GM18508 (cell line): ENCODE data around the gene CXXC5.

Experiments
- ATAC-seq: cut with Tn5 transposase; IDR thresholded peaks from one replicate; pipeline ENCODE4 v1.9.1; 2021; ENCODE audit warnings: moderate number of reproducible peaks; ENCODE audit not compliant: insufficient read depth, unreplicated experiment

Gene CXXC5

GRCh38 chr5:139650689-139651042, 2.5 kb downstream of the CXXC5 start:
- ATAC-seq = no peak

- no peak for ATAC-seq
Measured at GRCh38 chr5:139651043-139651834, 3.1 kb downstream of the CXXC5 start.

GRCh38 chr5:139651853-139652787, 4.0 kb downstream of the CXXC5 start:
- ATAC-seq = peak; percentile 29

- ATAC-seq = peak; percentile 33
Measured at GRCh38 chr5:139652788-139653241, 4.7 kb downstream of the CXXC5 start.

GRCh38 chr5:139653616-139654015, 5.5 kb downstream of the CXXC5 start:
- ATAC-seq = no peak

- ATAC-seq = no peak
Measured at GRCh38 chr5:139654464-139654863, 6.3 kb downstream of the CXXC5 start.

- ATAC-seq = no peak
Measured at GRCh38 chr5:139654871-139655491, 6.8 kb downstream of the CXXC5 start.

GRCh38 chr5:139655727-139656271, 7.7 kb downstream of the CXXC5 start:
- ATAC-seq = no peak

- ATAC-seq = no peak
Measured at GRCh38 chr5:139657363-139658321, 9.5 kb downstream of the CXXC5 start.

GRCh38 chr5:139658501-139658927, 10.4 kb downstream of the CXXC5 start:
- ATAC-seq = no peak

- ATAC-seq = no peak
Measured at GRCh38 chr5:139658928-139659667, 10.9 kb downstream of the CXXC5 start.

GRCh38 chr5:139659695-139660101, 11.5 kb downstream of the CXXC5 start:
- ATAC-seq = no peak

- no peak for ATAC-seq
Measured at GRCh38 chr5:139660105-139660922, 12.2 kb downstream of the CXXC5 start.

- no peak for ATAC-seq
Measured at GRCh38 chr5:139660923-139661814, 13.0 kb downstream of the CXXC5 start.

GRCh38 chr5:139662617-139663016, 14.5 kb downstream of the CXXC5 start:
- no peak for ATAC-seq

- no peak for ATAC-seq
Measured at GRCh38 chr5:139663207-139664085, 15.3 kb downstream of the CXXC5 start.
